MM.1S (cell line): ENCODE measurements around the gene FAM50B.

Experiments used
- DNase-seq: peaks from one replicate; pipeline ENCODE4 v3.0.0-alpha.2; 2015
- H2AFZ ChIP-seq: fragments of 300-600 bp; sonication (generic); 2 replicates; pipeline ENCODE4 v1.6.0; 2016; ENCODE audit warnings: antibody characterized with exemption, low read length
- H3F3A ChIP-seq: fragments of 300-600 bp; sonication (generic); 2 replicates; pipeline ENCODE4 v1.6.1; 2016; ENCODE audit warnings: mild to moderate bottlenecking, antibody characterized with exemption, low read length, moderate library complexity, mixed read lengths; ENCODE audit not compliant: insufficient read depth
- H3K27ac ChIP-seq: fragments of 300-600 bp; sonication (generic); 2 replicates; pipeline ENCODE4 v1.5.1; 2016; ENCODE audit warnings: mild to moderate bottlenecking, low read length
- H3K27me3 ChIP-seq: fragments of 300-600 bp; sonication (generic); replicated peaks from 2 replicates; pipeline ENCODE4 v1.6.0; 2016; ENCODE audit warnings: low read length; ENCODE audit not compliant: insufficient read depth
- H3K36me3 ChIP-seq: fragments of 300-600 bp; sonication (generic); replicated peaks from 2 replicates; pipeline ENCODE4 v1.6.1; 2016; ENCODE audit warnings: mild to moderate bottlenecking, low read length, mixed read lengths; ENCODE audit not compliant: insufficient read depth
- H3K4me1 ChIP-seq: fragments of 300-600 bp; sonication (generic); 2 replicates; pipeline ENCODE4 v1.6.1; 2016; ENCODE audit warnings: low read length, mixed read lengths
- H3K4me2 ChIP-seq: fragments of 300-600 bp; sonication (generic); 2 replicates; pipeline ENCODE4 v1.6.0; 2016; ENCODE audit warnings: low read depth, low read length
- H3K4me3 ChIP-seq: fragments of 300-600 bp; sonication (generic); 2 replicates; pipeline ENCODE4 v1.5.1; 2016; ENCODE audit warnings: low read length, mixed read lengths
- H3K79me2 ChIP-seq: fragments of 300-600 bp; sonication (generic); 2 replicates; pipeline ENCODE4 v1.6.1; 2016; ENCODE audit warnings: mixed run types, low read length, mixed read lengths
- H3K9ac ChIP-seq: fragments of 300-600 bp; sonication (generic); 2 replicates; pipeline ENCODE4 v1.6.1; 2016; ENCODE audit warnings: low read length, mixed read lengths
- H3K9me2 ChIP-seq: fragments of 300-600 bp; sonication (generic); replicated peaks from 2 replicates; pipeline ENCODE4 v1.6.1; 2016; ENCODE audit warnings: mild to moderate bottlenecking, low read length, mixed read lengths; ENCODE audit not compliant: insufficient read depth
- H3K9me3 ChIP-seq: fragments of 300-600 bp; sonication (generic); replicated peaks from 2 replicates; pipeline ENCODE4 v1.6.1; 2016; ENCODE audit warnings: mild to moderate bottlenecking, low read length, mixed read lengths; ENCODE audit not compliant: insufficient read depth
- H4K20me1 ChIP-seq: fragments of 300-600 bp; sonication (generic); 2 replicates; pipeline ENCODE4 v1.6.1; 2016; ENCODE audit warnings: mild to moderate bottlenecking, low read length, moderate library complexity, mixed read lengths; ENCODE audit not compliant: insufficient read depth
- CTCF ChIP-seq: fragments of 300-600 bp; sonication (generic); IDR thresholded peaks from 2 replicates; pipeline ENCODE4 v1.5.1; 2016; ENCODE audit warnings: antibody characterized with exemption, low read length, mixed read lengths
- EZH2 ChIP-seq: fragments of 300-600 bp; sonication (generic); optimal IDR thresholded peaks from 2 replicates; pipeline ENCODE3; 2017; ENCODE audit warnings: low read depth, mild to moderate bottlenecking, antibody characterized with exemption, low read length, mixed read lengths
- EZH2phosphoT487 ChIP-seq: fragments of 300-600 bp; sonication (generic); IDR thresholded peaks from 2 replicates; pipeline ENCODE4 v1.6.1; 2018; ENCODE audit warnings: antibody characterized with exemption, low read length

The FAM50B gene

GRCh38 chr6:3825851-3826581, 23.2 kb upstream of the FAM50B start:
- Histone ChIP-seq H4K20me1 (no peaks in the 10 kb centered on the region), H3K4me2 (no peak overlapping the region), H3K4me3 (no peak overlapping the region), H3K9ac (no peak overlapping the region), H3K27ac (no peak overlapping the region), H3K9me2 (no peaks in the 10 kb centered on the region), H3K9me3 (no peaks in the 10 kb centered on the region), H2AFZ (no peak overlapping the region), H3K79me2 (no peaks in the 10 kb centered on the region), H3K27me3 (no peaks in the 10 kb centered on the region), H3K4me1 (no peaks in the 10 kb centered on the region), H3K36me3 (no peaks in the 10 kb centered on the region), H3F3A (no peaks in the 10 kb centered on the region)
- TF ChIP-seq CTCF = no peak
- no peak for TF ChIP-seq EZH2phosphoT487
- no peak for DNase-seq

- TF ChIP-seq EZH2phosphoT487 (no peak), CTCF (no peak), EZH2 (no peak)
- DNase-seq = no peak
- H3F3A ChIP-seq = no peaks in the 10 kb centered on the region
- no peak overlapping the region for H3K4me3 ChIP-seq
- no peak overlapping the region for H2AFZ ChIP-seq
- H4K20me1 ChIP-seq = no peaks in the 10 kb centered on the region
- no peak overlapping the region for H3K4me2 ChIP-seq
- H3K9me3 ChIP-seq = no peaks in the 10 kb centered on the region
- no peaks in the 10 kb centered on the region for H3K9me2 ChIP-seq
- H3K27ac ChIP-seq = no peak overlapping the region
- no peaks in the 10 kb centered on the region for H3K4me1 ChIP-seq
- no peaks in the 10 kb centered on the region for H3K79me2 ChIP-seq
- H3K9ac ChIP-seq = no peak overlapping the region
- no peaks in the 10 kb centered on the region for H3K27me3 ChIP-seq
- no peaks in the 10 kb centered on the region for H3K36me3 ChIP-seq
Observed at GRCh38 chr6:3829285-3829684, 19.9 kb upstream of the FAM50B start.

GRCh38 chr6:3830806-3831205, 18.4 kb upstream of the FAM50B start:
- Histone ChIP-seq H3F3A (no peaks in the 10 kb centered on the region), H3K9me3 (no peaks in the 10 kb centered on the region), H4K20me1 (no peaks in the 10 kb centered on the region), H3K27ac (no peak overlapping the region), H2AFZ (no peak overlapping the region), H3K36me3 (no peaks in the 10 kb centered on the region), H3K79me2 (no peaks in the 10 kb centered on the region), H3K4me2 (no peak overlapping the region), H3K4me3 (no peak overlapping the region), H3K9ac (no peak overlapping the region), H3K4me1 (no peaks in the 10 kb centered on the region), H3K9me2 (no peaks in the 10 kb centered on the region), H3K27me3 (no peaks in the 10 kb centered on the region)
- DNase-seq = no peak
- TF ChIP-seq EZH2 (no peak), CTCF (no peak), EZH2phosphoT487 (no peak)
